GM19238 (cell line): Measurements from ENCODE around the gene KCMF1.
A peak's percentile ranks its signal among the peaks of the same experiment; 100 is the strongest.
"Not testable (repeated sequence)": the region's sequence is repeated elsewhere in the genome, so short reads cannot be mapped to it uniquely, and the experiment has no call there.

Experiments
- DNase-seq: peaks from one replicate; pipeline ENCODE4 v3.0.0; 2011; ENCODE audit warnings: low spot score; ENCODE audit not compliant: insufficient read length

Gene KCMF1

GRCh38 chr2:84970868-84971509 is at the start of gene KCMF1:
Gene KCMF1, plus strand, starts transcription at chr2:84971161. Its CDS starts 291 bp downstream, at chr2:84971452.
- DNase-seq = peak; percentile 80

- DNase-seq = no peak
Observed at GRCh38 chr2:84923009-84923408, 48.0 kb upstream of the KCMF1 start.

DNA sequence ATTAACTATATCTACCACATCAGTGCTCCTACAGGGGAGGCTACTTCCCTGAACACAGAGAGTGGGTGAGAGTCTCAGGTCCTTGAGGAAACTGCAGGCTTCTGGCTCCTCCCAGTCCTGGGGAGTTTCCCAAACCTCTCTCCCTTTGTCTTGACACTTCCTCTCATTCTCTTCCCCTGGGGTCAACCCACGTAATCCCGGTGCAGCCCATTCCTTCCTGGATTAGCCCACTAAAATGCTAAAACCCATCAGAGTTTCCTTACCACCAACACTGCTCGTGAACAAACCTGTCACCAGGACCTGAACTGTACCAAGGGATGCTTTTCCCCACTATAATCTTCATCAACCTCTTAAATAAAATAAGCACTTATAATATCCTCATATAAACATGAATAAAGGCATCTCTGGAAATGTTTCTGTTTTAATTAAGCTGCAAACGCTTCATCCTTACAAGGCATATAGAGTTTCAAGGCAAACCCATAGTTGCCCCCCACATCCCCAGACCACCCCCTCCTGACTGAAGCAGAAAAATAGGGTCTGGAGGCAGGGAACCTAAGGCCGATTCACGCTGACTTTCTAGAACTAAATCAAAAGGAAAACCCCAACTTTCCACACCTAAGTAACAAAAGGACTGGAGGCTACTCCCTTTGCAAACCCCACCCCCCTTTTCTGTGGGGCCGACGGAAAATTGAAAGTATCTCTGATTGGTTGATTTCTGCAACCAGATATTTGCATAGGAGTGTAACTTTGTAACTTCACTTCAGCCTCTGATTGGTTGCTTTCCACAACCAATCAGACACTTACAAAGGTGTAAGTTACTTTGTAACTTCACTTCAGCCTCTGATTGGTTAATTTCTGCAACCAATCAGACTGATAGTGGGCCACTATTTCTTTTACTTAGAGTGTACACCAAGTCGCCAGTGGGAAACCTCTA is 46.5 kb upstream of the KCMF1 start:
- no peak for DNase-seq

DNA sequence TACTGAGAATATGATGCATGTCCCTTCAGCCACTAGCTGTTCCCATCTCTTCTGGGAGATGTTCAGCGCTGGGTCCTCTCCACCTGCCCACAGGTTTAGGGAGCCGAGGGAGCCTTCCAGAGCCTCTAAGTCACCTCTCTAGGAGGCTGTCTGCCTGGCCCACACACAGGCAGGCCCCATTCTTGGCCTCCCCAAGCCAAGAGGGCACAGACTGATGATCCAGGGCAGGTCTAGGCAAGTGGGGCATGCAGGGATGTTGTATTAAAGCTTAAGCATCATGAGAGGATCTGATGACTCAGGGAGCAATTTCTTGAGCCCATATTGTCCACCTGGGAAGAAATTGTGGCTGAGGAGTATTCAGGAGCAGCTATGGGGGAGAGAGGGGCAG is 45.6 kb upstream of the KCMF1 start:
- DNase-seq = no peak

GRCh38 chr2:84925724-84926376 is 45.1 kb upstream of the KCMF1 start:
- peak; percentile 40 for DNase-seq

DNA sequence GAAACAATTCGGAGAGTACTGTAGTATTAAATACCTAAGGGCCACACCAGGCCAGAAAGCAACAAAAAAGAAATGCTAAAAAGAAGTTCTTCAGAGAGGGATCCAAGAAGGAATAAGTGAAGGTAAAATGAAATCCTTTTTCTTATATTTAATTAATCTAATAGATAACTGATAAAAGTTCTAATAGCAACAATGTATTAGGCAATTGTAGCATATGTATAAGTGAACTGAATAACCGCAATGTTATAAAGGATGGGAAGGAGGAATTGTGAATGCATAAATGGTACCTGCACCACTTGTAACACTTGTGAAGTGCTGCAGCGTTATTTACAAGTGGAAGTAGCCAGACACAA is 43.7 kb upstream of the KCMF1 start:
- DNase-seq = no peak

- DNase-seq = no peak
Observed at GRCh38 chr2:84931384-84931821, 39.6 kb upstream of the KCMF1 start.

DNA sequence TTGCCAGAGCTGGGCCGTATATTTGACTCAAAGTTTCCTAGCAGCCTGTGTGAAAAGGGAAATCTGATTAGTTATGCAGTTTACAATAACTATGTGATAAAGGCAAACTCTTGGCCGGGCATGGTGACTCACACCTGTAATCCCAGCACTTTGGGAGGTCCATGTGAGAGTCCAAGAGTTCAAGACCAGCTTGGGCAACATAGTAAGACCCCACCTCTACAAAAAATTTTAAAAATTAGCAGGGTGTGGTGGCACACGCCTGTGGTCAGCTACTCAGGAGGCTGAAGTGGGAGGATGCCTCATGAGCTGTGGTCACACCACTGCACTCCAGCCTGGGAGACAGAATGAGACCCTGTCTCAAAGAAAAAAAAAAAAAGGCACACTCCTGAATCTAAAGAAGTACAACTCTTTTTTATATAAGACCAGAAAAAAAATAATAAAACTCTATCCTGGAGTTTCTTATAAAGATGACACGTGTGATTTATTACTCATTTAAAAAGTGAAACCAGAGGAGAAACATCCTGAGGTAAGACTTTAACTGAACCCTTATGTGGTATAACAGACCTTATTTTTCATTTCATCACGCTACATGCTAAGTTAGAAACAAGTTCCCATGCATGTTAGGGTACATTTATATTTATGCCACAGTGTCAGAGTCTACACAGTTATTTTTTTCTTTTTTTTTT is 32.6 kb upstream of the KCMF1 start:
- no peak for DNase-seq

GRCh38 chr2:84939426-84940087 is 31.4 kb upstream of the KCMF1 start:
- DNase-seq = peak; percentile 45

GRCh38 chr2:84940088-84940470 is 30.9 kb upstream of the KCMF1 start:
- no peak for DNase-seq

- DNase-seq = no peak
Observed at GRCh38 chr2:84940831-84941412, 30.0 kb upstream of the KCMF1 start.

- DNase-seq = no peak
Observed at GRCh38 chr2:84942166-84942565, 28.8 kb upstream of the KCMF1 start.

DNA sequence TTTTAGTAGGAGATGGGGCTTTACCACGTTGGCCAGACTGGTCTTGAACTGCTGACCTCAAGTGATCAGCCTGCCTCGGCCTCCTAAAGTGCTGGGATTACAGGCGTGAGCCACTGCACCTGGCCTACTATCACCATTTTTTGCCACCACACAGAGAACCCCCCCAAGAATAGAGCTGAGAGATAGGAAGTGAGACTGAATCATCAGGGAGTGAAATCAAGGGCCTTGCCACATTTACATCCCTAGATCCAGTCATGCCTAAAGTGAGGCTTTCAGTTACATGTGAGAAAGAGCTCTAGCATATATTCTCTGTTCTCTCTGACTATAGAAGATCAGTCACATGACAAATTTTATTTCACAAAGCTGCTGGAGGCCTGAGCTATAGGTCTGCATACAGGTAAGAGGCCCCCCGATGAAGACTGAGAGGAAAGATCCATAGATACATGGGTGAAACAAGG is 28.0 kb upstream of the KCMF1 start:
- DNase-seq = peak; percentile 32

DNA sequence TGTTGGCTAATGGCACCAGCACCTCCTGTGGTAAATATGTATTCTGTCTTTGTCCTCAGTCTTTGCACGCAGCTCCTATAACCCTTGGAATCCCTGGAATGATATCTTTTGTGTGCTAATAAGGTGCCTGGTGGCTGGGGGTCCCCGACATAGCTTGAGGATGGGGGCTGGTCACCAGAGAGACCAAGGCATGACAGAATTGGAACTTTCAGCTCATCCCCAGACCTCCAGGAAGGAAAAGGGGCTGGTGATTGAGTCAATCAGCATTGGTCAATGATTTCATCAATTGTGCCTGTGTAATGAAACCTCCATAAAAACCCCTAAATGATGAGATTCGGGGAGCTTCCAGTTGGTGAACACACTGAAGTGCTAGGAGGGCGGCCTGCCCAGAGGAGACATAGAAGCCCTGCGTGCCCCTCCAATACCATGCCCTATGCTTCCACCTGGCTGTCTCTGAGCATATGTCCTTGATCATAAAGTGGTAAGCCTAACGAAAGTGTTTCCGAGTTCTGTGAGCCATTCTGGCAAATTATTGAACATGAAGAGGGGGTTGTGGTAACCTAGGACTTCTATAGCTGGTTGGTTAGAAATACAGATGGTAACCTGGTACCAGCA is 26.6 kb upstream of the KCMF1 start:
- DNase-seq = no peak

- DNase-seq = not testable (repeated sequence)
Observed at GRCh38 chr2:84945838-84946203, 25.1 kb upstream of the KCMF1 start.

GRCh38 chr2:84946204-84947009 is 24.6 kb upstream of the KCMF1 start:
- DNase-seq = no peak

DNA sequence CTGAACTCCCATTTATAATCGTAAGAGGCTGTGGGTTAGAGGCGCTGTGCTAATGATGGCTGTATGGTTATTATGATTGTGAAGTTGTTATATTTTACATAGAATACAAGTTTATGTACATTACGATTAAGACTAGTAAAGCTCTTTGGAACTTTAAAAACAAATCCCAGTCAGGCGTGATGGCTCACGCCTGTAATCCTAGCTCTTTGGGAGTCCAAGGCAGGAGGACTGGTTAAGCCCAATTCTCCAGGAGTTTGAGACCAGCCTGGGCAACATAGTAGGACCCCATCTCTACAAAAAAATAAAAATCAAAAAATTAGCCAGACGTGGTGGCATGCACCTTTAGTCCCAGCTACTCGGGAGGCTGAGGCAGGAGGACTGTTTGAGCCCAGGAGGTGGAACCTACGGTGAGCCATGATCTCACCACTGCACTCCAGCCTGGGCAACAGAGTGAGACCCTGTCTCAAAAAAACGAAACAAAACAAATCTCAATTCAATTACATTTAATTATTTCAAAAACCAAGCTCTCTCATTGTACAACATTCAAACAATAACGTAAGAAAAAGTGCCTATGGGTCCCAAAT is 23.9 kb upstream of the KCMF1 start:
- no peak for DNase-seq

DNA sequence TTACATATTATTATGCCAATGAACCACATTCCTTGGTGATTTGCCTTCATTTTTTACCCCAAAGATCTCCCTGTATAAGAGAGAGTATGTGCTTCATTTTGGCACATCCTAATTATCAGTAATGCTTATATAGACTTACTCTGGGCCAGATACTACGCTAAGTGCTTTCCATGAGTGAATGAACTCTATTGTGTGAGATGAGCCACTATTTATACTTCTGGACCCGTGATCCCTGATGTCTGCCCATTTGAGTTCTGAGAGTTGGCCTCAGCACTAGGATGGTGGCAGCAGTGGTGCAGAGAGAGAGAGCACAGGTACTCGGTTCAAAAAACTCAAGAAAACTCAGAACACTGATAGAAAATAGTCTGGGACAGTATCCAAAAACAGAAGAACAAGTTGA is 17.4 kb upstream of the KCMF1 start:
- DNase-seq = no peak

DNA sequence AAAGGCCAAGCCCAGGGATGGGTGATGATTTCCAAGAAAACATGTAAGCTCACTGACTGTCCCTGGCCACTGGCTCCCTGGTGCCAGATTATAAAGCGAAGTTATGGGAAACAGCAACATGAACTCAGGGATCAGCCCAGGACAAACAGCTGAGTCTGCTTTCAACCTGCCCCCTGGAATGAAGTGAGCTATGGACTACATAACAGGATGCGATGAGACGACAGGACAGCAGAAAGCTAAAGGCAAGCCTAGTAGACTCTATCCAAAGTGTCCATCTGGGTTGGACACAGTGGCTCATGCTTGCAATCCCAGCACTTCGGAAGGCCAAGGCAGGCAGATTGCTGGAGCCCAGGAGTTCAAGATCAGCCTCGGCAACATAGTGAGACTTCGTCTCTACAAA is 16.6 kb upstream of the KCMF1 start:
- no peak for DNase-seq
